Measurements from ENCODE around the gene ZSCAN23.
"Not testable (repeated sequence)": the region's sequence is repeated elsewhere in the genome, so short reads cannot be mapped to it uniquely, and the experiment has no call there.

ZSCAN23 gene

GRCh38 chr6:28462401-28462800 is 19.1 kb upstream of the ZSCAN23 start:
- H3K4me3 ChIP-seq (ENCODE audit: low read depth, low read length): no peak overlapping the region
- no peak for TF ChIP-seq CTCF (IDR thresholded peaks at IDR 0.05; ENCODE audit: low read depth, low read length)

GRCh38 chr6:28458568-28458967 is 15.3 kb upstream of the ZSCAN23 start:
- no peak overlapping the region for H3K4me3 ChIP-seq (ENCODE audit: low read depth, low read length)
- no peak for TF ChIP-seq CTCF (IDR thresholded peaks at IDR 0.05; ENCODE audit: low read depth, low read length)

GRCh38 chr6:28449056-28449455 is 5.8 kb upstream of the ZSCAN23 start:
- no peak for TF ChIP-seq CTCF (IDR thresholded peaks at IDR 0.05; ENCODE audit: low read depth, low read length)
- H3K4me3 ChIP-seq (ENCODE audit: low read depth, low read length): no peak overlapping the region

- peak overlapping the region; percentile 65 for H3K4me3 ChIP-seq (ENCODE audit: low read depth, low read length)
Measured at GRCh38 chr6:28447512-28447906, 4.2 kb upstream of the ZSCAN23 start.

GRCh38 chr6:28446818-28447511 is 3.7 kb upstream of the ZSCAN23 start:
- no peak for TF ChIP-seq CTCF (IDR thresholded peaks at IDR 0.05; ENCODE audit: low read depth, low read length)
- peak overlapping the region; percentile 65 for H3K4me3 ChIP-seq (ENCODE audit: low read depth, low read length)

- not testable (repeated sequence) for H3K4me3 ChIP-seq (ENCODE audit: low read depth, low read length)
Measured at GRCh38 chr6:28444759-28445158, 1.5 kb upstream of the ZSCAN23 start.

- H3K4me3 ChIP-seq (ENCODE audit: low read depth, low read length): peak overlapping the region; percentile 81
- TF ChIP-seq CTCF (IDR thresholded peaks at IDR 0.05; ENCODE audit: low read depth, low read length): no peak
Measured at GRCh38 chr6:28442586-28442985, 705 bp downstream of the ZSCAN23 start.

- TF ChIP-seq CTCF (IDR thresholded peaks at IDR 0.05; ENCODE audit: low read depth, low read length): no peak
- H3K4me3 ChIP-seq (ENCODE audit: low read depth, low read length): no peak overlapping the region
Measured at GRCh38 chr6:28436404-28436803, 6.9 kb downstream of the ZSCAN23 start.
